ENCODE results near the gene SDF2L1.
"Not testable (repeated sequence)": the region's sequence is repeated elsewhere in the genome, so short reads cannot be mapped to it uniquely, and the experiment has no call there.

The SDF2L1 gene

GRCh38 chr22:21665047-21665851, 23.1 kb downstream of the SDF2L1 start:
- DNase-seq: no peak

- DNase-seq: no peak
Observed at GRCh38 chr22:21666786-21667185, 24.7 kb downstream of the SDF2L1 start.

- DNase-seq: no peak
Observed at GRCh38 chr22:21669026-21669425, 26.9 kb downstream of the SDF2L1 start.

- no peak for DNase-seq
Observed at GRCh38 chr22:21672107-21672629, 30.1 kb downstream of the SDF2L1 start.

GRCh38 chr22:21673534-21674321, 31.6 kb downstream of the SDF2L1 start:
- no peak for DNase-seq

- no peak for DNase-seq
Observed at GRCh38 chr22:21674638-21675245, 32.6 kb downstream of the SDF2L1 start.

GRCh38 chr22:21677606-21678443, 35.7 kb downstream of the SDF2L1 start:
- no peak for DNase-seq

GRCh38 chr22:21678842-21679241, 36.7 kb downstream of the SDF2L1 start:
- DNase-seq: not testable (repeated sequence)

- DNase-seq: no peak
Observed at GRCh38 chr22:21679383-21679782, 37.3 kb downstream of the SDF2L1 start.

GRCh38 chr22:21680830-21681565, 38.9 kb downstream of the SDF2L1 start:
- no peak for DNase-seq

GRCh38 chr22:21681566-21682370, 39.7 kb downstream of the SDF2L1 start:
- DNase-seq: no peak

- DNase-seq: no peak
Observed at GRCh38 chr22:21682385-21683175, 40.5 kb downstream of the SDF2L1 start.

GRCh38 chr22:21683401-21683811, 41.3 kb downstream of the SDF2L1 start:
- DNase-seq: no peak

- DNase-seq: no peak
Observed at GRCh38 chr22:21684492-21685163, 42.5 kb downstream of the SDF2L1 start.

GRCh38 chr22:21685164-21685513, 43.0 kb downstream of the SDF2L1 start:
- DNase-seq: no peak

- no peak for DNase-seq
Observed at GRCh38 chr22:21686193-21686608, 44.1 kb downstream of the SDF2L1 start.

GRCh38 chr22:21686634-21687393, 44.7 kb downstream of the SDF2L1 start:
- DNase-seq: no peak

GRCh38 chr22:21687685-21688259, 45.7 kb downstream of the SDF2L1 start:
- DNase-seq: no peak

Data from cortex of kidney (tissue), 1 donor.